ENCODE measurements around the gene CABP4.

DNA sequence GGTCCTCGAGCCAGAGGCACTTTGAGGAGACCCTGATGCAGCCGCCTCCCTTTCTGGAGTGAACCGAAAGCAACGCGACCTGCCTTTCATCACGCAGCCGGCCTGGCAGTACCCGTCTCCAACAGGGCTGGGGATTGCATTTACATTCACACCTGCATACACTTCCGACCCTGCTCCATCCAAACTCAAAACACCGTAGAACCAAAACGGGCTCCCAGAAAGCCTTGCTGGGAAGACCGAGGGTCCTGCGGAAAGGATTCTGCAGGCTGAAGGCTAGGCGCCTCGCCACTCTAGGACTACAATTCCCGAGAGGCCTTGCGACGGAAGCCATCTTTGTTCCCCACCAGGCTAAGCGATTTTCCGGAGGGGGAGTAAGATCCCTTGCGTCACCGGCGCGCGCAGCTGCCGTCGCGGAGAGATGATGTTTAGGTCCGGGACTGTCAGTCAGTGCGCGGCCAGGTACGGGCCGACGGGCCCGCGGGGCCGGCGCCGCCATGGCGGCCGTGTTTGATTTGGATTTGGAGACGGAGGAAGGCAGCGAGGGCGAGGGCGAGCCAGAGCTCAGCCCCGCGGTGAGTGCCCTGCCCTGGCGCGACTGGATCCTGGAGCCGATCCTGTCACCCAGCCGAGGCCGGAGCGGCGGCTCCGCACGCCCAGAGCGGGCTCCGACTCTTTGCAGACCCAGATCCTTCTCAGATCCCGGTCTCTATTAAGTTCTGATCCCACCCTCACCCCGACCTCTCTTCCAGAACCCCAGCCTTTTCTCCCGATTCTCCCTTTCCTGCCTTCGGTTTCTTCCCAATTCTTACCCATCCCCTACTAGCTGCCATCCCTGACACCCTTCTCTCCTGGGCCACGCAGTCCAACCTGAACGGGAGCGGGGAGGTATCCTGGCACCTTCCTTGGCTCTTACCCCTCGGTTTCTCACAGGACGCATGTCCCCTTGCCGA, 26.8 kb upstream of the CABP4 start, which contains the start of gene RPS6KB2:
- TF ChIP-seq, protein P1, sequence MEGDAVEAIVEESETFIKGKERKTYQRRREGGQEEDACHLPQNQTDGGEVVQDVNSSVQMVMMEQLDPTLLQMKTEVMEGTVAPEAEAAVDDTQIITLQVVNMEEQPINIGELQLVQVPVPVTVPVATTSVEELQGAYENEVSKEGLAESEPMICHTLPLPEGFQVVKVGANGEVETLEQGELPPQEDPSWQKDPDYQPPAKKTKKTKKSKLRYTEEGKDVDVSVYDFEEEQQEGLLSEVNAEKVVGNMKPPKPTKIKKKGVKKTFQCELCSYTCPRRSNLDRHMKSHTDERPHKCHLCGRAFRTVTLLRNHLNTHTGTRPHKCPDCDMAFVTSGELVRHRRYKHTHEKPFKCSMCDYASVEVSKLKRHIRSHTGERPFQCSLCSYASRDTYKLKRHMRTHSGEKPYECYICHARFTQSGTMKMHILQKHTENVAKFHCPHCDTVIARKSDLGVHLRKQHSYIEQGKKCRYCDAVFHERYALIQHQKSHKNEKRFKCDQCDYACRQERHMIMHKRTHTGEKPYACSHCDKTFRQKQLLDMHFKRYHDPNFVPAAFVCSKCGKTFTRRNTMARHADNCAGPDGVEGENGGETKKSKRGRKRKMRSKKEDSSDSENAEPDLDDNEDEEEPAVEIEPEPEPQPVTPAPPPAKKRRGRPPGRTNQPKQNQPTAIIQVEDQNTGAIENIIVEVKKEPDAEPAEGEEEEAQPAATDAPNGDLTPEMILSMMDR (IDR thresholded peaks at IDR 0.05; ENCODE audit: low read length), result no peak
- TF ChIP-seq EZH2 (IDR thresholded peaks at IDR 0.05; ENCODE audit: borderline replicate concordance, low read length), result no peak
